Stimulated activated naive CD8-positive, alpha-beta T cell treated with anti-CD3 and anti-CD28 coated beads, Interleukin-15, Interleukin-2, amounts not matched to agents 100 ng/mL and 50 ng/mL, for 24 hours (primary cell): ENCODE measurements around the gene REST.

Experiments
- H3K27ac Mint-ChIP-seq: one replicate; pipeline ENCODE4 v1.8.0; 2021; ENCODE audit warnings: mild to moderate bottlenecking, mixed read lengths
- H3K27me3 Mint-ChIP-seq: one replicate; pipeline ENCODE4 v1.8.0; 2021; ENCODE audit warnings: mixed read lengths
- H3K36me3 Mint-ChIP-seq: one replicate; pipeline ENCODE4 v1.8.0; 2021; ENCODE audit warnings: low read depth, mixed read lengths
- H3K4me1 Mint-ChIP-seq: one replicate; pipeline ENCODE4 v1.8.0; 2021; ENCODE audit warnings: low read depth, mixed read lengths
- H3K4me3 Mint-ChIP-seq: one replicate; pipeline ENCODE4 v1.8.0; 2021; ENCODE audit warnings: mild to moderate bottlenecking, mixed read lengths
- H3K9me3 Mint-ChIP-seq: one replicate; pipeline ENCODE4 v1.8.0; 2021; ENCODE audit warnings: mixed read lengths

REST gene

DNA sequence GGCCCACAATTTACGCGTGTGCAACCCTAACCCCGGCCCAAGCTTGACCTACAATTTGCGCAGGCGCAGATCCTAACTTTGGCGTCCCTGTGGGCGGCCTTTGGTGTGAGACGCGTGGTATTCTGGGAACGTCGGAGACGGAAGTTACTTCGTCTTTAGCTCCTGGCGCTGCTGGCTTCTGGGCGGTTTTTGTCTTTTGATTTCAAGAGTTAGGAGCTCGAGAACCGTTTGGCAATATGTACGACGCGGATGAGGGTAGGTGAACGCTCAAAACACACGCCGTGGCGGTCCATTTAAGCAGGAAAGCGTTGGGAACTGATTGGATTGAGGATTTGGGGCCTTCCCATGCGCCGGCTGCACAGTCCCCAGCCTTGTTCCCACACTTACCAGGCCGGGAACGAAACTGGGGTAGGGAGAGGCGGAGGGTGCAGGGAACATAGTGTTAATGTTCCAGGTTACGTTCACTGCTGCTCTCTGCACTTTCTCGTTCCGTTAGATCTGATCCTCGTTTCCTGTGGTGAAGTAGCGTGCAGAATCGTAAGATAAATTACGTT lies 71.1 kb downstream of the REST start, which contains the start of gene POLR2B:
Gene POLR2B (plus strand): TSS at position 147 of the 554 bp plus-strand sequence. CDS start 90 bp downstream, at position 237.
- Mint-ChIP-seq H3K9me3 (peaks cover 4% of the 10 kb centered on the region), H3K4me1 (peaks cover 62% of the 10 kb centered on the region), H3K27me3 (no peaks in the 10 kb centered on the region), H3K27ac (peak within 1 kb of the TSS; percentile 99), H3K36me3 (peaks cover 52% of the 10 kb centered on the region), H3K4me3 (peak within 1 kb of the TSS; percentile 99)

GRCh38 chr4:56979421-56980072 lies 71.8 kb downstream of the REST start:
- Mint-ChIP-seq H3K27me3 (no peaks in the 10 kb centered on the region), H3K9me3 (no peaks in the 10 kb centered on the region), H3K4me1 (peaks cover 62% of the 10 kb centered on the region), H3K27ac (peak overlapping the region; percentile 99), H3K36me3 (peaks cover 54% of the 10 kb centered on the region), H3K4me3 (peak overlapping the region; percentile 99)

DNA sequence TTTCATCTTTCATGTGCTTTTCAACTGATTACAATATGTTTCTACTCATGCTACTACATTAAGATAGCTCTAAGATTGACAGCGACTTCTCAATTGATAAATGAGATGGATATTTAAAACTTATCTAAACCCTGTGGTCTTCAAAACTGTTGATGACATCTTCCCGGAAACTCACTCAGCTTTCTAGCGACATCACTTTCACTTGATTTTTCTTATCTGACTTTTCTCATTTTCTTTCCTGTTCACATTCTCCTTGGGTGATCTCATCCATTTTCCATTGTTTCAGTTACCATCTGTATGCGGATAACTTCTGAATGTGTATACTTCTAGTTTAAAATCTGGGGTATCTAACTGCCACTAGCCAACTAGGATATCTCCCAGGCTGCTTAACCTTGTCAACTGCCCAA lies 74.1 kb downstream of the REST start:
- H3K4me1 Mint-ChIP-seq, result peaks cover 52% of the 10 kb centered on the region
- peak overlapping the region; percentile 99 for H3K4me3 Mint-ChIP-seq
- no peaks in the 10 kb centered on the region for H3K27me3 Mint-ChIP-seq
- peaks cover 58% of the 10 kb centered on the region for H3K36me3 Mint-ChIP-seq
- no peaks in the 10 kb centered on the region for H3K9me3 Mint-ChIP-seq
- H3K27ac Mint-ChIP-seq, result peak overlapping the region; percentile 83

- H3K4me3 Mint-ChIP-seq, result no peak overlapping the region
- H3K4me1 Mint-ChIP-seq, result peaks cover 61% of the 10 kb centered on the region
- no peak overlapping the region for H3K27ac Mint-ChIP-seq
- H3K27me3 Mint-ChIP-seq, result no peaks in the 10 kb centered on the region
- peaks cover 75% of the 10 kb centered on the region for H3K36me3 Mint-ChIP-seq
- H3K9me3 Mint-ChIP-seq, result no peaks in the 10 kb centered on the region
Measured at GRCh38 chr4:56986192-56986591, 78.5 kb downstream of the REST start.

GRCh38 chr4:56986952-56987351 lies 79.3 kb downstream of the REST start:
- H3K27ac Mint-ChIP-seq, result no peak overlapping the region
- H3K27me3 Mint-ChIP-seq, result no peaks in the 10 kb centered on the region
- H3K4me1 Mint-ChIP-seq, result peaks cover 61% of the 10 kb centered on the region
- no peak overlapping the region for H3K4me3 Mint-ChIP-seq
- no peaks in the 10 kb centered on the region for H3K9me3 Mint-ChIP-seq
- H3K36me3 Mint-ChIP-seq, result peaks cover 75% of the 10 kb centered on the region

DNA sequence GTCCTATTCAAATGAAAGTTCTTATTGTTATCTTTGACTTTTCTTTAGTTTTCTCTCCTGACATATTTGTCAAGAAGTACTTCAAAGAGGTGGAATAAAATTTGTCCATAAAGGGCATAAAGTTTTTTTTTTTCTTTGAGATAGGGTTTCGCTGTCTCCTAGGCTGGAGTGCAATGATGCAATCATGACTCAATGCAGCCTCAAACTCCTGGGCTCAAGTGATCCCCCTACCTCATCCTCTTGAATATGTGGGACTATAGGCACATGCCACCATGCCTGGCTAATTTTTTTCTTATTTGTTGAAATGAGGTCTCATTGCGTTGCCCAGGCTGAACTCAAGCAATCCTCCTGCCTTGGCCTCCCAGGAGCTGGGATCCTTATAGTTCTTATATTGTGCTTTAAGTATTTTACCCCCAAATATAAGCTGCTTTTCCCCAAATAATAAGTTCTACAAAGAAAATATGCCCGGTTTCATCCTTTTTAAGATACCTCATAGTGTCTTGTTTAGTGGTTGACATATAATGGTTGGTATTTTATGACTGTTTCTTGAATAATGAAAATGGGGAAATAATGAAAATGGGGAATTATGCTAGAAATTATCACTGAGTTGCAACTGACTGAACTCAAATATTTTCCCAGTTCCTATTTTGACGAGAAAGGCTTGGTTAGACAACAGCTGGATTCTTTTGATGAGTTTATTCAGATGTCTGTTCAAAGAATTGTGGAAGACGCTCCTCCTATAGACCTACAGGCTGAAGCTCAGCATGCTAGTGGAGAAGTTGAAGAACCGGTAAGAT lies 82.6 kb downstream of the REST start:
- H3K27ac Mint-ChIP-seq, result peak overlapping the region; percentile 47
- H3K36me3 Mint-ChIP-seq, result peaks cover 86% of the 10 kb centered on the region
- H3K4me1 Mint-ChIP-seq, result peaks cover 40% of the 10 kb centered on the region
- no peaks in the 10 kb centered on the region for H3K9me3 Mint-ChIP-seq
- no peaks in the 10 kb centered on the region for H3K27me3 Mint-ChIP-seq
- no peak overlapping the region for H3K4me3 Mint-ChIP-seq

DNA sequence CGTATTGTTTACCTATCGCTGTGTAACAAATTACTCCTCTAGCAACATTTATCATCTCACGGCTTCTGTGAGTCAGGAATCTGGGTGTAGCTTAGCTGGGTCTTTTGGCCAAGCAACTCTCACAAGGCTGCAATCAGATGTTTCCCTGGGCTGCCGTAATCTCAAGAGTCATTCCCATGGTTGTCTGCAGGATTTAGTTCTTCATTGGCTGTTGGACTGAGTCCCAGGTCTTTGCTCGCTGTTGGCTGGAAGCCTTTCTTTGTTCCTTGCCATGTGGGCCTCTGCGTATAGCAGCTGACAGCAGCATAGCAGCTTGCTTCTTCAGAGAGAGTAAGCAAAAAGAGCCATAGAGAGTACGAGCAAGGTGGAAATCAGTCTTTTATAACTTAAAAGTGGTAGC lies 87.8 kb downstream of the REST start:
- H3K36me3 Mint-ChIP-seq, result peaks cover 81% of the 10 kb centered on the region
- no peak overlapping the region for H3K27ac Mint-ChIP-seq

GRCh38 chr4:56999751-57000150 lies 92.1 kb downstream of the REST start:
- Mint-ChIP-seq H3K27me3 (no peaks in the 10 kb centered on the region), H3K4me1 (peaks cover 4% of the 10 kb centered on the region), H3K36me3 (peaks cover 65% of the 10 kb centered on the region), H3K9me3 (no peaks in the 10 kb centered on the region), H3K4me3 (no peak overlapping the region), H3K27ac (no peak overlapping the region)

More for the DNA sequence above, 87.8 kb downstream of the REST start:
- peaks cover 18% of the 10 kb centered on the region for H3K4me1 Mint-ChIP-seq
- no peaks in the 10 kb centered on the region for H3K9me3 Mint-ChIP-seq
- no peak overlapping the region for H3K4me3 Mint-ChIP-seq
- H3K27me3 Mint-ChIP-seq, result no peaks in the 10 kb centered on the region

- H3K27ac Mint-ChIP-seq, result no peak overlapping the region
- no peak overlapping the region for H3K4me3 Mint-ChIP-seq
- peaks cover 70% of the 10 kb centered on the region for H3K36me3 Mint-ChIP-seq
- H3K27me3 Mint-ChIP-seq, result no peaks in the 10 kb centered on the region
- no peaks in the 10 kb centered on the region for H3K4me1 Mint-ChIP-seq
- no peaks in the 10 kb centered on the region for H3K9me3 Mint-ChIP-seq
Measured at GRCh38 chr4:57013543-57014120, 105.9 kb downstream of the REST start.
